Dermis microvascular lymphatic vessel endothelial cell (primary cell): ENCODE data around the gene LAT. TPM values are rescaled to one million over a fixed set of nuclear protein-coding genes. Genes with fewer than 3 reads are reported as not detected.
"Not testable (repeated sequence)": the region's sequence is repeated elsewhere in the genome, so short reads cannot be mapped to it uniquely, and the experiment has no call there.

Source experiments
- DNase-seq, 2 donors: peaks; one replicate each; pipeline versions ENCODE4 v3.0.0 to v3.0.0-alpha.2; 2010; ENCODE audit warnings: low read depth in 2 of 2
- total RNA-seq: library from RNA; depleted of rRNA; stranded (reverse); fragments of >200 nt; gene quantifications from 2 replicates; pipeline ENCODE4 v1.2.1, GENCODE V29; 2014

The LAT gene, protein sequence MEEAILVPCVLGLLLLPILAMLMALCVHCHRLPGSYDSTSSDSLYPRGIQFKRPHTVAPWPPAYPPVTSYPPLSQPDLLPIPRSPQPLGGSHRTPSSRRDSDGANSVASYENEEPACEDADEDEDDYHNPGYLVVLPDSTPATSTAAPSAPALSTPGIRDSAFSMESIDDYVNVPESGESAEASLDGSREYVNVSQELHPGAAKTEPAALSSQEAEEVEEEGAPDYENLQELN
- 0.26 and 0.51 TPM in 2 replicates for total RNA-seq

DNA sequence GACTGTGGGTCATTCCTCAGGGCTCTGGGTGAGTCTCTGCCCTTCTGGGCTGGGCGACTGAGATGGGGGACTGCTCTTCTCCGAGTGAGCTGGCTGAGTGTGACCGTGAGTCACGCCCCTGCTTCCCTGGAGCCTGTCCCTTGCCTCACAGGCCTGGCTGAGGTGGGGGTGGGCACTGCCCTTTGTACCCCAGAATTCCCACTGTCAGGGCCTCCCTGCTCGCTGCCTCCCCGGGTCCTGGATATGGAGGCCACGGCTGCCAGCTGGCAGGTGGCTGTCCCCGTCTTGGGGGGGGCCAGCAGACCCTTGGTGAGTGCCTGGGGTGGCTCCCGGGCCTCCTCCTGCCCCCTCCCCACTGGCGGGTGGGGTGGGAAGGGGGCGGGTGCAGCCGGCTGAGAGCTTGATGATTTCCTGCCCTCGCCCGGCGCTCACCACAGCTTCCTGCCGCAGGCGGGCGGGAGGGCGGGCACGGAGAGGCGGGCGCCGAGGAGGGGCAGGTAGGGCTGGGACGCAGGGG is at the start of gene LAT:
TSS of gene LAT (plus strand) at position 434 of the 517 bp plus-strand sequence. CDS start 366 bp downstream, outside the sequence.
- peak in 1 of 2 donors; percentile 34 for DNase-seq

DNA sequence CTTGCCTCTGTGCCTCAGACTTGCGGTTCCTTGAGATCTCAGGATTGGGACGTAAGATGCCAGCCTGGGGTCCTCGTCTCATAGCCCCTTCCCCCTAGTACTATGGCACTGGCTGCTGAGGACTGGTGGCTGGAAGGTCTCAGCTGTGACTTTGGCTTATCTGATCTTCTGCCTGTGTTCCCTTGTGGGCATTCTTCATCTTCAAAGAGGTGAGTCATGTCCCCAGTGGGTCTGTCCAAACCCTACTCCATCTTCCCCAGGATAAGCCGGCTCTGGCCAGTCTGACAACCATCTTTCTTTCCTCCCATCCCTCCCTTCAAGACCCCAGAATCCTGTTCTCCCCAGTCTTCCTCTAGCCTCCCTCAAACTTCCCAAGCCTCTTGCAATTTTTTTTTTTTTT is 49.5 kb upstream of the LAT start:
- DNase-seq, result no peak

DNA sequence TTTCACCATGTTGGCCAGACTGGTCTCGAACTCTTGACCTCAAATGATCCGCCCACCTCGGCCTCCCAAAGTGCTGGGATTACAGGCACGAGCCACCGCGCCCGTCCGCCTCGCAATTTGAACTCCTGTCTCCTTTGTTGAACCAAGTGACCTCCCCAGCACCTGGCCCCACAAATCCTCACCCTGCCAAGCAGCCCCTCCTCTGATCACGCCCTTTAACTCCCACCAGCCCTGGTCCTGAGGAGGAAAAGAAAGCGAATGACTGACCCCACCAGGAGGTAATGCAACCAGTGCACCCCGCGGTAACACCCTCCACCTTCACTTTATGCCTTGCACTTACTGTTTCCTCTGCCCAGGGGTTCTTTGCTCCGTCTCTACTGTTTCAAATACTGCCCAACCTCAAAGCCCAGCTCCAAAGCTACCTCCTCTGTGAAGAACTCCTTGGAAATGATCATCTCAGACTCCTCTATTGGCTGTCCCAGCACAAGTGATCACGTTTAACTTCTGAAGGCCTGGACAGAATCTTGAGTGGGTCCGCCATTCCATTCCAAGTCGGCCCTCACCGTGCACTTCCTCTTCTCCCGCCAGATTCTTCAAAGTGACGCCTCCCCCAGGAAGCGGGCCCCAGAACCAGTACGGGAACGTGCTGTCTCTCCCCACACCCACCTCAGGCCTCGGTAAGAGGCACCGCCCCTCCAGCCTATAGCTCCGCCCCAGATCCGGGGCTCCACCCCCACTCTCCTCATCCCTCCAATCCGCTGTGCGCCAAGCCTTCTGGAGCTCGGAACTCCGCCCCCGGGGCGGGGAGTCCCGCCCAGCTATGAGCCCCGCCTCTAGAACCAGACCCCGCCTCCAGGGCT is 48.7 kb upstream of the LAT start:
- DNase-seq, result peak; percentile 42 to 84

DNA sequence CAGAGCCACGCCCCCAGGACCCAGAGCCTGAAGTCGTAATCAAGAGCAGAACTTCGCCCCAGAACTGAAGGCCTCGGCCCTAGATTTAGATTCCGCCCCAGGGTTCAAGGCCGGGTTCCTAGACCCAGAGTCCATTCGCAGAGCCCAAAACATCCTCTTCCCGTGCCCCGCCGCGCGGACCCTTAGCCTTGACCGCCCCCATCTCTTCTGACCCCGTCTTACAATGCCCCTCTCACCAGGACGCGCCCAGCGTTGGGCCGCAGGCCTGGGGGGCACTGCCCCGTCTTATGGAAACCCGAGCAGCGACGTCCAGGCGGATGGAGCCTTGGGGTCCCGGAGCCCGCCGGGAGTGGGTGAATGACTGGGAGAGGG is 48.1 kb upstream of the LAT start:
- no peak for DNase-seq

DNA sequence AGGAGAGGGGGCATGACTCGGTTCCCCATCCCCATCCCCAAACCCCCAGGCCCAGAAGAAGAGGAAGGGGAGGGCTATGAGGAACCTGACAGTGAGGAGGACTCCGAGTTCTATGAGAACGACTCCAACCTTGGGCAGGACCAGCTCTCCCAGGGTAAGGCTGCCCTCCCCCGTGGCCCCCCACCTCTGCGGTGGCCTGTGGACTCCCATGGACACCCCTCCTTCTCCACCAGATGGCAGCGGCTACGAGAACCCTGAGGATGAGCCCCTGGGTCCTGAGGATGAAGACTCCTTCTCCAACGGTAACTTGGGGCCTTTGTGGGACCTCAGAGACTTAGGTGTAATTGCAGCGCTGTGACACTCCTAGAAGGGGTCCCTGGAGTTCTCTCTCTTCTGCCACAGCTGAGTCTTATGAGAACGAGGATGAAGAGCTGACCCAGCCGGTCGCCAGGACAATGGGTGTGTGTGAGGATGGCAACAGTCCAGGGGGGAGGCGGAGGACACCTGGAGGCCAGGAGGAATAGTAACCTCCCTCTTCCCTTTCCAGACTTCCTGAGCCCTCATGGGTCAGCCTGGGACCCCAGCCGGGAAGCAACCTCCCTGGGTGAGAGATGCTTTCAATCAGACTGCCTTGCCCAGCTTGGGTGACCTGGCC is 47.5 kb upstream of the LAT start:
- DNase-seq, result no peak

DNA sequence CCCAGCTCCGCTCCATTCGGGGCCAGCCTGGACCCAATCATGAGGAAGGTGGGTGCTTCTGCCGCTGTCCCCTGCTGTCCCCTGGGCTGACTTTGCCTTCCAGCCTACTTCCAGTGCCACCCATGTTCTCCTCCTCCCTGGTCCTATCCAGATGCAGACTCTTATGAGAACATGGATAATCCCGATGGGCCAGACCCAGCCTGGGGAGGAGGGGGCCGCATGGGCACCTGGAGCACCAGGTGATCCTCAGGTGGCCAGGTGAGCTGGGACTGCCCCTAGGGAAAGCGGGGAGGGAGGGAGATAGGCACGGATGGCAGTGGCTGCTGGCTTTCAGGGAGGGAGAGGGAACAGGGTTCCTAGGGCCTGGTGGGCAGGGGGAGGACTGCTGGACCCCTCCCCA is 46.1 kb upstream of the LAT start:
- DNase-seq, result no peak

DNA sequence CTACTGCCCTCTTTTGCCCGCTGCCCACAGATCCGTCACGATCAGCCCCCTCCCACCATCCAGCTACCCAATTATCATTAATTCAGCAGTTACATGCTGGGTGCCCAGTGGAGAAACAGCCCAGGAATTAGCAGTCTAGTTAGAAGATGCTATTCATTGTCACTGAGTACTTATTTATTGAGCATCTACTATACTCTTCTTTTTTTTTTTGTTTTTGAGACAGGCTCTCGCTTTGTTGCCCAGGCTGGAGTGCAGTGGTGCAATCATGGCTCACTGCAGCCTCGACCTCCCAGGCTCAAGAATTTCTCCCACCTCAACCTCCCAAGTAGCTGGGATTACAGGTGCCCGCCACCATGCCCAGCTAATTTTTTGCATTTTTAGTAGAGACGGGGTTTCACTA is 45.0 kb upstream of the LAT start:
- not testable (repeated sequence) for DNase-seq

DNA sequence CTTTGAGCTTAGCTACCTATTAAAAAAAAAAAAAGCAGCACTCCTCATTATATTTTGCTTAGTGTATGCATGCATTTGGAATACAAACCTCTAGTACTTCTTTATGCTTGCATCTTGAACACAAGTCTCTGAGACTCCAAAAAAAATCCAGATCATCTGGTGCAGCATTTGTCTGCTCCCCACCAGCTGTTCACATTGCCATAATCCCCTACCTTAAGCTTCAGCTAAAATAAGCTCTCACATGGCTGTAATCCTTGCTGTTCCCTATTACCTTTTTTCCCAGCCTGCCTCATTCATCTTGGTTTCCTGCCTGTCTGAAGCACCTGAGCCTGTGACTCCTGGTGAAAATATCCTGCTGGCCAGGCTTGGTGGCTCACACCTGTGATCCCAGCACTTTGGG is 41.6 kb upstream of the LAT start:
- no peak for DNase-seq

DNA sequence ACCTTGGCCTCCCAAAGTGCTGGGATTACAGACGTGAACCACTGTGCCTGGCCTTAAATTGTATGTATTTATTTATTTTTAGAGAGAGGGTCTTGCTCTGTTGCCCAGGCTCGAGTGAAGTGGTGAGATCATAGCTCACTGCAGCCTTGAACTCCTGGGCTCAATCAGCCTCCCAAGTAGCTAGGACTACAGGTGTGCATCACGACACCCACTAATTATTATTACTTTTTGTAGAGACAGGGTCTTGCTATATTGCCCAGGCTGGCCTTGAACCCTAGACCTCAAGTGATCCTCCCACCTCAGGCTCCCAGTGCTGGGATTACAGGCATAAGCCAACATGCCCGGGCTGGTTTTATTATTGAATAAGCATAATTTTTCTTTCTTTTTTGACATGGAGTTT is 38.2 kb upstream of the LAT start:
- DNase-seq, result no peak

DNA sequence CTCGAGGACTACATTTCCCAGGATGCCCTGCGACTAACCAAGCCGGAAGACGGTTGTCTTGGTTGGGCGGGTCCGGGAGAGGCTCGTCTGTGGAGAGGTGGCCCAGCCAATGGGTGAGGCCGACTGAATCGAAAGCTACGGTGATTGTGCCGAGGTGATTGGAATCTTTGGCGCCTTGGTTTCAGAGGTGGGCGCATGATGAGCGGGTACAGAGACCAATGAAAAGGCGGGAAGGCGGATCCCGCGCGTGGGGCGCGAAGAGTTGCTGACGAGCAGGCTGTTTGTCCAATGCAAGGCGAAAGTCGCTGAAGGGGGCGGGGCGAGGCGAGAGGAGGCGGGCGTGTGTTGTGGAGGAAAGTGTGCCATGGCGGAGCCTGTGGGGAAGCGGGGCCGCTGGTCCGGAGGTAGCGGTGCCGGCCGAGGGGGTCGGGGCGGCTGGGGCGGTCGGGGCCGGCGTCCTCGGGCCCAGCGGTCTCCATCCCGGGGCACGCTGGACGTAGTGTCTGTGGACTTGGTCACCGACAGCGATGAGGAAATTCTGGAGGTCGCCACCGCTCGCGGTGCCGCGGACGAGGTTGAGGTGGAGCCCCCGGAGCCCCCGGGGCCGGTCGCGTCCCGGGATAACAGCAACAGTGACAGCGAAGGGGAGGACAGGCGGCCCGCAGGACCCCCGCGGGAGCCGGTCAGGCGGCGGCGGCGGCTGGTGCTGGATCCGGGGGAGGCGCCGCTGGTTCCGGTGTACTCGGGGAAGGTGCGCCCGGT is 34.0 kb upstream of the LAT start, which contains the start of gene NFATC2IP:
TSS of gene NFATC2IP (plus strand) at position 290 of the 762 bp plus-strand sequence. CDS start at position 365, 75 bp downstream.
- peak; percentile 100 for DNase-seq

DNA sequence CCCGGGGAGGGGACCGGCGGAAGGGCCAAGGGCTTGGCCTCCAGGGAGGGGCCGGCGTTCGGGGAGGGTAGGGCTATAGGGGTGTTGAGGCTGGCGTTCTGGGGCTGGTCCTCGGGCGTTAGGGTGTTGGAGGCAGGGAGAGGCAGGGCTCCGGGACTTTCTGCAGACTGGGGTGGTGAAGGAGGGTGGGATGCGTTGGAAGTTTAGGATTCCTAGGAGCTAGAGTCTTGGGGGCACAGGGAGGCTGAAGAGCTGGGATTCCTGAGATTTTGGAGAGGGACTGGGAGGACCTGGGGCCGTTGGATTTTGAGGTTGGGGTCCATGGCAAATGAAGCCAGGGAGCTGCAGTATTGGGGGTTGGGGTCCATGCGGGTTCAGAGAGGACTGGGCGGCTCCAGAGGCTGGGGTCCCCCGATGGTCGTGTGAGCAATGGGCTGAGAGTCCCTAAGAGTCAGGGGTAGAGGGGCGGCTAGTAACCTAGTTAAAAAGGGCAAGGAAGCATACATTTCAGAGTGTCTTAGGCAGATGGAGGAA is 33.4 kb upstream of the LAT start:
- DNase-seq, result no peak

DNA sequence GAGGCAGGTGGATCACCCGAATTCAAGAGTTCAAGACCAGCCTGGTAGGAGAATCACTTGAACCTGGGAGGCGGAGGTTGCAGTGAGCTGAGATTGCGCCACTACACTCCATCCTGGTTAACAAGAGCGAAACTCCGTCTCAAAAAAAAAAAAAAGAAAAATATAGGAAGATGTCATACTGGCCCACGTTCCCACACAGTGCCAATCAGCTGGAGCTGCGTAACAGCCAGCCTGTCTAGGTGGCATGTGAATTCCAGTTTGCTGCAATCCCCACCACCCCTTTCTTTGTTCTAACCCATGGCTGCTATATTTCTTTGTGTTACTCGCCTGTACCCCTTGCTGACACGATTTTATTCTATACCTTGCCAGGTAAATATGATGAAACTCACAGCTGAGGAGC is 26.6 kb upstream of the LAT start:
- DNase-seq, result no peak

DNA sequence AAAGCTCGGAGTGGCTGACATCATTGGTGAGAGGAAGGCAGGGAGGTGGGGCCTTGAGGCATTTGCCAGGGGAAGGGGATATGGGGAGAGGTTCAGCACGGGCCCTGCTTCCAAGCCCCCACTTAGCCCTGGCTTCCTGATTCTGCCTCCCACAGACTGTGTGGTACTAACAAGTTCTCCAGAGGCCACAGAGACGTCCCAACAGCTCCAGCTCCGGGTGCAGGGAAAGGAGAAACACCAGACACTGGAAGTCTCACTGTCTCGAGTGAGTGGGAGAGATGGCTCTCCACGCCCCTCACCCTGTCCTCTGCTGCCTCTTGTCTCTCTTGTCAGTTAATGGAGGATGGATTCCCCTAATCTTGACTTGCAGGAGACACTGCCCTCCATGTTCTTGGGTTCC is 26.0 kb upstream of the LAT start:
- DNase-seq, result no peak

DNA sequence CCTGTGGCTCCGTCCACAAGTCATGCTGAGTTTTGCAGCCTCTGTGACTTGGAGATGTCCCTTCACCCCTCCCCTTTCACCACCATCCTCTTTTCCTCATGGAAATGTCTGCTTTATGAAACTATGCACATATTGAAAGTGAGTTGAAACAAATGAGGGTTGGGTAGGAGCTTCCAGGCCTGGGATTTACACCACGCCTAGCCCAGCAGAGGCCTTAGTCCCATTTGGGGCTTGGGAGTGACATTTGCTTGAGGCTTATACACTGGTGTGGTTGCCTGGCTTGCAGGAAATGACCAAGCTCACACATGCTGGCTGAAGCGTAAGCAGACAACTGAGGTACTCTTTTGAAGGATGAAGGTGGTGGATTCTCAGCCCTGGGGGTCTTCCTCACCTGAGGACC is 20.8 kb upstream of the LAT start:
- no peak for DNase-seq

DNA sequence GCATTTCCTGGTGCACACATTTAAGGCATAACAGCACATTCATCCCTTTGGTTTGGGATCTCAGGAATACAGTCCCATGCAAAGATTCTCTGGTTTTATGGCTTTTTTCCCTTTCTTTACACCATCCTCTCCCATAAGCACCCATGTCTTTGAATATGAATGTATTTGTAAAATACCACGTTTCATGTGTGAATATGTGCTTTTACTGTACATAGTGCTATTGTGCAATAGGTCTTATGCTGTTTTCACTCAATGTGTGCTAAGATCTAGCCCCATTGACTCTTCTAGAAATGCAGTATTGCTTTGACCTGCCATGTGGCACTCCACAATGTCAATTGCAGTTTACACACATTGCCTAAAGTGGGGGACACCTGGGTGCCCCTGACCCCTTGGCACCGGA is 20.4 kb upstream of the LAT start:
- DNase-seq, result no peak

DNA sequence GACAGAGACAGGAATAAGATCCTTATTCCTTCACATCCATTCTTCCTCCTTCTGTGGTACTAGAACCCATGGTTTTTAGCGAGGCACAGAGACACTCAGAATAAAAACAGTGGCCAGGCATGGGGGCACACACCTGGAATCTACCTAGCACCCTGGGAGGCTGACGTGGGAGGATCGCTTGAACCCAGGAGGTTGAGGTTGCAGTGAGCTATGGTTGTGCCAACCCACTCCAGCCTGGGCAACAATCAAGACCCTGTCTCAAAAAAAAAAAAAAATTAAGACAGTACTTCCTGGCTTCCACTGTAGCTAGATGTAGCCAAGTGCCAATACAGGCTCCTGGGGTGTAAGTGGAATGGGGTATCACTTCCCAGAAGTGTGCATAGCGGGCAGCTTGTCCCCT is 17.7 kb upstream of the LAT start:
- DNase-seq, result no peak

DNA sequence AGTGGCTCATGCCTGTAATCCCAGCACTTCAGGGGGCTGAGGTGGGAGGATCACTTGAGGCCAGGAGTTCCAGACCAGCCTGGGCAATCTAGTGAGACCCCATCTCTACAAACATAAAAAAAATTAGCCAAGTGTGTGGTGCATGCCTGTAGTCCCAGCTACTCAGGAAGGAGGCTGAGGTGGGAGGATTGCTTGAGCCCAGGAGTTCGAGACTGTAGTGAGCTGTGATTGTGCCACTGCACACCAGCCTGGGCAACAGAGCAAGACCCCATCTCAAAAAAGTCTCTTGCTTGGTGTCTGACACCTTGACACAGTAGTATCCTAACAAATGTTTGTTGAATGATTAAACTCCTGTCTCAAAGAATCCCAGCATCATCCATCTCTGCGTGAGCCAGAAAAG is 15.2 kb upstream of the LAT start:
- not testable (repeated sequence) for DNase-seq

DNA sequence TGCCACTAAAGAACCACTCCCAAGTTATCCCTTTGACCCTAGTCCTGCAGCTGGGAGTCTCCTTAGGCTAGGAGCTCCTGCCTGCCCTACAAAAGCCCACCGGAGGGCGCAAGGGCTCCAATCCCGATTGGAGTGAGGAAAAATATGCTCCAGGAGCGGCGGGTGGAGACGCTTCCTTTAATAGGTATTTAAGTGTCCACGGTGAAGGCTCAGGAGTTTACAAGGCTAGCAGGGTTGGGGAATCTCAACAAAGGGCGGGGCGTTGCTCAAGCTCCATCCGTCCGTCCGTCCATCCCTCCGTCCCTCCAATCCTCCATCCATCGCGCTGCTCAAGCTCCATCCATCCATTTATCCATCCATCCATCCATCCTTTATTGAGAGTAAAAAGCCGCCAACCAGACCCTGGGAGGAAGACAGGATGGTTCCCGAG is 10.8 kb upstream of the LAT start:
- DNase-seq, result peak; percentile 24 to 73

DNA sequence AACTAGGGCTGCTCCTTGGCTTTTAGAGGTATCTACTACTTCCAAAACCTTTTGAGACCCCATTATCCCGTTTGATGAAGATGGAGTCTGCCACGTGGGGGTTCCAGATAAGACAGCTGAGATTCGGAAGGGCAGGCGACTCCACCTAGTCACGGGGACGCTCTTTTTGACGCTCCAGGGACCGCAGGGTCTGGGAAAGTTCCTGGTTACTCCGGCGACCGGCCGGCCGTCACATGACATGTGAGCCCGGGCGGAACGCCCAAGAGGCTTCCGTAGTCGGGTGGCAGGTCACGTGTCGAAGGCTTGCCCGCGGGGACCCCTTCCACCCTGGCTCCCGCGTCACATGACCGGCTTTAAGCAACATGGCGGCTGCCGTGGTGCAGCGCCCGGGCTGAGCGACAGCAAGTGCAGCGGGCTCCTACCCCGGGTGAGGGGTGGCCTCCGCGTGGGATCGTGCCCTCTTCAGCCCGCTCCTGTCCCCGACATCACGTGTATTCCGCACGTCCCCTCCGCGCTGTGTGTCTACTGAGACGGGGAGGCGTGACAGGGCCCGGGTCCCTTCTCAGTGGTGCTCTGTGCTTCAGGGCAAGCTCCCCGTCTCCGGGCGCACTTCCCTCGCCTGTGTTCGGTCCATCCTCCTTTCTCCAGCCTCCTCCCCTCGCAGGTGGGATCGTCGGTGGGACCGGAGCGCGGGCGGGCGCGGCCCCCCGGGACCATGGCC is 10.3 kb upstream of the LAT start, which contains the start of gene SPNS1:
TSS of gene SPNS1 (plus strand) at position 342 of the 721 bp plus-strand sequence. CDS start at position 716, 374 bp downstream.
- DNase-seq, result peak; percentile 94 to 98

DNA sequence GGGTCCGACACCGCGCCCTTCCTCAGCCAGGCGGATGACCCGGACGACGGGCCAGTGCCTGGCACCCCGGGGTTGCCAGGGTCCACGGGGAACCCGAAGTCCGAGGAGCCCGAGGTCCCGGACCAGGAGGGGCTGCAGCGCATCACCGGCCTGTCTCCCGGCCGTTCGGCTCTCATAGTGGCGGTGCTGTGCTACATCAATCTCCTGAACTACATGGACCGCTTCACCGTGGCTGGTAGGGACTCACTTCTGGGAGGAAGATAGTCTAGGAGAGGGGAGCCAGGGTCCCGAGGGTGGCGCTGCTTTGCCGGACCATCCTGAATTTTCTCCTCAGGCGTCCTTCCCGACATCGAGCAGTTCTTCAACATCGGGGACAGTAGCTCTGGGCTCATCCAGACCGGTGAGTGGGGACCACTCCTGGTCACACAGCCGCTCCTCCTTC is 9.7 kb upstream of the LAT start:
- DNase-seq, result peak in 1 of 2 donors; percentile 13
